Measurements from ENCODE around the gene ARMC8.

DNA sequence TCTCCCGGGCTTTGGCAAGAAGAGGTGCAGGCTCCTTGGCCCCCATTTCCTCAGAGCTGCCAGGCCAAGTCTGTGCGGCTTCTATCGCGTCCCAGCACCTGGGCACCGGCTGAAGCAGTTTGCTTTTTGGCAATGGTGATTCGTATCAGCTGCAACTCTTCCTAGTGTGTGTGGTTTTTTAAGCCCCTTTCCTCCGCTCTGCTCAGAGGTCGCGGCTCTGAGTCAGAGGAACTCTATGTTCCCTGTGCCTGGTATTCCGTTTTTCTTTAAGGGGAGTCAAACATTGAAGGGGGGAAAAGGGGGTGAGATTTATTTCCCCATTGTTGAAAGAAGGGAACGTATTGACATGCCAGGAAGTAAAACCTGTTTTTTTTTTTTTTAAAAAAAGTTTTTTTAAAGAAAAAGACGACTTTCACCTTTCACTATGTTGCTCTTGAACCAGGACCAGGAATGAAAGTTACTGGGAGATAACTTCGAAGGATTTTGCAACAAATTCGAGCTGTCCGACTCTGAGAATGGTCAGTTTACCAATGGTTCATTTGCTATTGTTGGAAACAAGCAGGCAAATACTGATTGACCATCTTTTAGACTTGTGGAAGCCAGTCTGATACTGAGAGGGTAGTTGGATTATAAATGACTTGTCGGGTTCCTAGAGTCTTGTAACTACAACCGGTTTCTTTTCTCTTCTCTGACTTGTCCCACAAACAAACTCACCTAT lies 1.1 kb downstream of the ARMC8 start:
- TF ChIP-seq, protein P1, sequence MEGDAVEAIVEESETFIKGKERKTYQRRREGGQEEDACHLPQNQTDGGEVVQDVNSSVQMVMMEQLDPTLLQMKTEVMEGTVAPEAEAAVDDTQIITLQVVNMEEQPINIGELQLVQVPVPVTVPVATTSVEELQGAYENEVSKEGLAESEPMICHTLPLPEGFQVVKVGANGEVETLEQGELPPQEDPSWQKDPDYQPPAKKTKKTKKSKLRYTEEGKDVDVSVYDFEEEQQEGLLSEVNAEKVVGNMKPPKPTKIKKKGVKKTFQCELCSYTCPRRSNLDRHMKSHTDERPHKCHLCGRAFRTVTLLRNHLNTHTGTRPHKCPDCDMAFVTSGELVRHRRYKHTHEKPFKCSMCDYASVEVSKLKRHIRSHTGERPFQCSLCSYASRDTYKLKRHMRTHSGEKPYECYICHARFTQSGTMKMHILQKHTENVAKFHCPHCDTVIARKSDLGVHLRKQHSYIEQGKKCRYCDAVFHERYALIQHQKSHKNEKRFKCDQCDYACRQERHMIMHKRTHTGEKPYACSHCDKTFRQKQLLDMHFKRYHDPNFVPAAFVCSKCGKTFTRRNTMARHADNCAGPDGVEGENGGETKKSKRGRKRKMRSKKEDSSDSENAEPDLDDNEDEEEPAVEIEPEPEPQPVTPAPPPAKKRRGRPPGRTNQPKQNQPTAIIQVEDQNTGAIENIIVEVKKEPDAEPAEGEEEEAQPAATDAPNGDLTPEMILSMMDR (IDR thresholded peaks at IDR 0.05) = no peak
- TF ChIP-seq RNF2 (IDR thresholded peaks at IDR 0.05; ENCODE audit: borderline replicate concordance, low read depth) (no peak), MYC (IDR thresholded peaks at IDR 0.05; ENCODE audit: borderline replicate concordance, low read length) (no peak), MAX (IDR thresholded peaks at IDR 0.05) (no peak), KDM5A (IDR thresholded peaks at IDR 0.05) (no peak), HOXA7 (CRISPR knock-in tag; IDR thresholded peaks at IDR 0.05) (no peak), MAFK (IDR thresholded peaks at IDR 0.05; ENCODE audit: partially characterized antibody) (no peak), EP300 (IDR thresholded peaks at IDR 0.05) (no peak), E2F6 (IDR thresholded peaks at IDR 0.05; ENCODE audit: borderline replicate concordance, low read depth) (no peak), CEBPB (IDR thresholded peaks at IDR 0.05) (no peak)
- TF ChIP-seq, protein P2, sequence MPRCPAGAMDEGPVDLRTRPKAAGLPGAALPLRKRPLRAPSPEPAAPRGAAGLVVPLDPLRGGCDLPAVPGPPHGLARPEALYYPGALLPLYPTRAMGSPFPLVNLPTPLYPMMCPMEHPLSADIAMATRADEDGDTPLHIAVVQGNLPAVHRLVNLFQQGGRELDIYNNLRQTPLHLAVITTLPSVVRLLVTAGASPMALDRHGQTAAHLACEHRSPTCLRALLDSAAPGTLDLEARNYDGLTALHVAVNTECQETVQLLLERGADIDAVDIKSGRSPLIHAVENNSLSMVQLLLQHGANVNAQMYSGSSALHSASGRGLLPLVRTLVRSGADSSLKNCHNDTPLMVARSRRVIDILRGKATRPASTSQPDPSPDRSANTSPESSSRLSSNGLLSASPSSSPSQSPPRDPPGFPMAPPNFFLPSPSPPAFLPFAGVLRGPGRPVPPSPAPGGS (IDR thresholded peaks at IDR 0.05) = no peak
- TF ChIP-seq, protein P3, sequence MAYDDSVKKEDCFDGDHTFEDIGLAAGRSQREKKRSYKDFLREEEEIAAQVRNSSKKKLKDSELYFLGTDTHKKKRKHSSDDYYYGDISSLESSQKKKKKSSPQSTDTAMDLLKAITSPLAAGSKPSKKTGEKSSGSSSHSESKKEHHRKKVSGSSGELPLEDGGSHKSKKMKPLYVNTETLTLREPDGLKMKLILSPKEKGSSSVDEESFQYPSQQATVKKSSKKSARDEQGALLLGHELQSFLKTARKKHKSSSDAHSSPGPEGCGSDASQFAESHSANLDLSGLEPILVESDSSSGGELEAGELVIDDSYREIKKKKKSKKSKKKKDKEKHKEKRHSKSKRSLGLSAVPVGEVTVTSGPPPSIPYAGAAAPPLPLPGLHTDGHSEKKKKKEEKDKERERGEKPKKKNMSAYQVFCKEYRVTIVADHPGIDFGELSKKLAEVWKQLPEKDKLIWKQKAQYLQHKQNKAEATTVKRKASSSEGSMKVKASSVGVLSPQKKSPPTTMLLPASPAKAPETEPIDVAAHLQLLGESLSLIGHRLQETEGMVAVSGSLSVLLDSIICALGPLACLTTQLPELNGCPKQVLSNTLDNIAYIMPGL (CRISPR knock-in tag; IDR thresholded peaks at IDR 0.05; ENCODE audit: borderline replicate concordance) = no peak
